Activated naive CD4-positive, alpha-beta T cell treated with anti-CD3 and anti-CD28 coated beads, Interleukin-2, amount 50 U/mL, for 16 hours (primary cell): ENCODE data around the gene CSTPP1.
A peak's percentile ranks its signal among the peaks of the same experiment; 100 is the strongest.

Source experiments
- DNase-seq: peaks from one replicate; pipeline ENCODE4 v3.0.0-alpha.2; 2020

CSTPP1 gene

GRCh38 chr11:47166368-47166767 is 229.8 kb downstream of the CSTPP1 start:
- no peak for DNase-seq

DNA sequence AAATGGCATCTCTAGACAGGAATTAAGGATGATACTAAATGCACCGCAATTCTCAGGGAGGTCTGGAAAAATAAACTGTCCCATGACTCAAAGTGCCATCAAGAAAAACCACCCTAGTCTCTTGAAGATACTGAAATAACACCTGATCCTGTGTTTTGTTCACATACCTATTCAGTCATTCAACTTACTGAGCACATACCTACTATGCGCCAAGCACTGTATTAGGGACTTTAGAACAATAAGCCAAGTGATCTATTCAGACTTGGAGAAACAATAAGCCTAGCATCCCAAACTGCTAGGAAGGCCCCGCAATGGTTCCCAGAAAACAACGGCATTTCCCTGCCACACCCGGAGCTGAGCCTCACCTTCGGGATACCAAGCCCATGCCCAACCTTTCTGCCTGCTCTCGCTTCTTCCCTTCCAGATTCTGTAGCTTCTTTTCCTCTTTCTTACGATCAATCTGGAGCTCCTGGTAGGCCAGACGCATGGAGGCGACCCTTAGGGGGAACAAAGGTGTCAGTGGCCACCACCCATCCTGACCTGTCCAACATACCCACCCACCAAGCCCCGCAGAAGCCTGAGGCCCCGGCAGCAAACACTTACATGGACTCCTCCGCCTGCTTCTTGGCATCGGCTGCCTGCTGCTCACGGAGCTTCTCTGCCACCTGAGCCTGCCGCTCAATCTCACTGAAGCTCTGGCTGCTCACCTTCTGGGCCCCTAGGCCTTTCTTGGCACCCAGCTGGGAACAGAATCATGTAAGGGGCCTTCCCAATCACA is 234.7 kb downstream of the CSTPP1 start:
- no peak for DNase-seq

DNA sequence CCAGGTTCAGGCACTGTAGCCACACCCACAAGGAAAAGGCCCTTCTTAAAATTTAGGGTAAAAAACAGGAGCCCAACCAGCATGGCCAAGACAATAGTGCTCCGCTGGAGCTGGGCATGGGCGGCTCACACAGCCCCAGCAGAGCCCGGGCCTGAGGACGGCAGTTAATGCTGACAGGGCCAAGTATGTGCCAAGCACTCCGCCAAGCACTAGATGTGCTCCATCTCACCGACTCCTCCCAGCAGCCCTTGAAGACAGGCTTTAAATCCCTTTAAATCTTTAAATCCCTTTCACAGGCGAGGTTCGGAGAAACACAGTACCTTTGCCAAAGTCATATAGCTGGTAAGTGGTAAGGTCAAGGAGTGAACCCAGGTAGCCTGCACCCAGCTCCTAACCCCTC is 235.3 kb downstream of the CSTPP1 start:
- no peak for DNase-seq

- no peak for DNase-seq
Measured at GRCh38 chr11:47172740-47173336, 236.3 kb downstream of the CSTPP1 start.

DNA sequence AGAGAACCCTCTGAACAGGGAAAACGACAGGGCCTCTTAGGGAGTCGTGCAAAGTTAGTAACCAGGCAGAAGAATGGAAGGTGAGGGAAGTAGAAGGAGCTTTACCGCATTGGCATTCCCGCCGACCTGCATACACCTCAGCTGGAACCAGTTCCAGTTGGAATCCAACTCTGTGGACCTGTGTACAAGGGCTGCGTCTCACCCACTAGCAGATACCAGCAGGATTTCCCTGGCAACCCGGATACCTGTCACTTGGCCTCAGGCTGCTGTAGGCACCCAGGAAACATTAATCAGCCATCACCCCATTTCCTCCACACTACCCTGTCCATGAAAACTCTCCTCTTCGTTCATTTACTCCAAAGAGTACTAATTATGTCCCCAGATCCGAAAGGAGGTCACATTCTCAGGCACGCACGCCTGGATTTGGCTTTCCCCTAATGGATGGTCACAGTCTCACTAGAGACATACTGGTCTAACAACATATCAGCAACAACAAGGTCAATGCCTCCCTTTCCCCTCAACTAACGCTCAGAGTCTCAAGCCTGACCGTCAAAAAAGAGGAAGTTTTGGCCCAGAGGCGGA is 239.3 kb downstream of the CSTPP1 start:
- DNase-seq = no peak

GRCh38 chr11:47176328-47177228 is 240.0 kb downstream of the CSTPP1 start, which contains the start of gene ARFGAP2:
TSS of gene ARFGAP2 (minus strand) at chr11:47176879. CDS start at chr11:47176853, 26 bp downstream.
- DNase-seq = peak; percentile 97

GRCh38 chr11:47177229-47177845 is 240.8 kb downstream of the CSTPP1 start:
- DNase-seq = peak; percentile 73

GRCh38 chr11:47177846-47178245 is 241.3 kb downstream of the CSTPP1 start:
- DNase-seq = no peak

DNA sequence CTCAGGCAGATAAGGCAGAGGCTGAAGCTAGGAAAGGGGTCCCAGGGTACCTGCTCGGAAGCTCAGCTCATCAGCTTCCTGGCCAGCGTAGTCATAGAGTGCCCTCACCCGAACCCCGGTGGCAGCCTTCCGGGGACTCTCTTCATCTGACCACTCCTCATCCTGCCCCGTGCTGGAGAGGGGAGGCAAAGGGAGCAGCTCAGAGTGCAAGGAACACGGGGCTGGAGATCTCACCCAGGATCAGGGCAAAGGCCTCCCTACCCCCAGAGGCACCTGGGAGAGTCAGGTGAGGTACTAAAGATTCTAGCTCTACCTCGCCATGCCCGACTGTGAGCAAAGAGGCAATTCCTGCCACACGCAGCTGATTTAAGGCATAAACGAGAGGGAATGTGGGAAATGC is 241.8 kb downstream of the CSTPP1 start:
- no peak for DNase-seq

DNA sequence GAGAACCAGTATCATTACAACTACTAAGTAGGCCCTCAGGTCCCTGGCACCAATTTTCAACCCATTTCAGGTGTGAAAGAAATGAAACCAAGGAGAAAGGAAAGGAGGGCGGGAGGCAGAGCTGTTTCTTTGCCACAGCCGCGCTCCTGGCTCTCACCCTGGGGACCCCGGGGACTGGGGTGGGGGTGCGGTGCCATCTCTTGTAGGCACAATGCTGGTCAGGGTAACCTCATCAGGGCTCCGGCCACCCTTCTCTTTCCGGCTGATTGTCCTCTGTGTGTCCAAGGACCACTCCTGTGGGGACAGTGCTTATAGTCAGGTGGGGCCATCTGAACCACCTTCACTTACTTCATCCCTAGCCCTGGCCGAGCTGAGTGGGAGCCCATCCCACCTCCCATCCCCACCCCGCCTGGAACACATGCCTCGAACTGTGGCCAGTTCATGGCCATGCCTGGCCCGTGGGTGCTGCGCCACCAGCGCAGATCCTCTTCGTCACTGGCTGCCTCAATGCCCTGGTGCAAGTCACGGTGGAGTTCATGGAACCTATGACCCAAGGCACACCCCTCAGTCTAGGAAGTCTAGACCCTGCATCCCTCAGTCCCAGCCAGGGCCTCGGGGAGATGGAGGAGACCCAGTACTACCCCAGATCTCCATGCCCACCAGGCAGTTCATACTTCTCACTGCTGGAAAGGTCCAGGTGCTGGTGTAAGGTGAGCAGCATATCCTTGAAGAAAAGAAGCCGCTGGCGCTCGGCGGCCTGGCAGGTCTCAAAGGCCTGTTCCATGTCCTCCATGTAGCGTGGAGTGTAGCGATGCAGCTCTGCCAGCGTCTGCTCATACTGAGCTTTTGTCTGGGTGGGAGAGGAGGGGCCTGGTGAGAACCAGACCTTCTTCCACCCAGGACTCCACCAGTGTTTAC is 242.4 kb downstream of the CSTPP1 start:
- no peak for DNase-seq

DNA sequence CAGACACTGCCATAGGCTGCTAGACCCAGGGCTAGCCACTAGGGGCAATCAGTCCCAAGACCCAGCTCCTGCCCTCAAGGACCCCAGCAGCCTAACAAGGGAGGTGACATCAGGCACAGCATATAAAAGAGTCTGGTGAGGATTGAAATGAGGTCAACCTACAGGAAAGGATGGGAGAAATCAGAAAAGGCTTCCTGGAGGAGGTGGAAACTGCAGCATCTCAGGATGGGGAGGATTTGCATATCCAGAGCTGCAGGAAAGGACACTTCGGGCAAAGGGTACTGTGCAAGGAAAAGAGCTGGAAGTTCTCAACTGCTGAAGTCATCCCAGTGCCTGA is 243.1 kb downstream of the CSTPP1 start:
- DNase-seq = peak; percentile 56

GRCh38 chr11:47180006-47180787 is 243.6 kb downstream of the CSTPP1 start:
- DNase-seq = no peak

DNA sequence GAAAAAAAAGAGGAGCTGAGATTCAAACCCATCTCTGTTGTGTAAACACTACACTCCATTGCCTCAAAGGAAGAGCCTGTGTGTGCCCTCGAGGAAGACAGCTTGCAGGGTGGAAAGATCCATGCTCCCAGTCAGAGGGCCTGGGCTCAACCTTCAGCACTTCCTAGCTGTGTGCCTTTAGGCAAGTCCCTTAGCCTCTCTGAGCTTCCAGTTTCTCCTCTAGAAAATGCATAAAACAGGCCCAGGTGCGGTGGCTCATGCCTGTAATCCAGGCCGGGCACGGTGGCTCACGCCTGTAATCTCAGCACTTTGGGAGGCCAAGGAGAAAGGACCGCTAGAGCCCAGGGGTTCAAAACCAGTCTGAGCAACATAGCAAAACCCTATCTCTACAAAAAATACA is 244.7 kb downstream of the CSTPP1 start:
- no peak for DNase-seq

DNA sequence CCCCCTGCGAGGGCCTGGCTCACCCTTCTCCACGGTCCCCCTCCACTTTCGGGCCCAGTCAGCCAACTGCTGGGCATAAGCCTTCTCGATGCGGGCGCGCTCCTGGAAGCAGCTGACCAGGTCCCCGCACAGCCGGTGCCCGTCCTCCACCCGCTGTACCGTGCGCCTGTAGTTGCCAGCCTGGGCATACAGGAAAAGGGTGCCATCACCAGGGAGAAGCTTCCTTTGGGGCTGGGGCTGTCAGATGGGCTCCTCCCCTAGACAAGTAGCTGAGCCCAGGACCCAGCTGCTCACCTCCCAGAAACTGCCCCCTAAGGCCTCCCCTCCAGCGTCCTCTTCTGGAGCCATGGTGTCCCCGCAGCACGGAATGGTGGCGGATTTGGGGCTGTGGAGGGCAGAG is 245.8 kb downstream of the CSTPP1 start:
- no peak for DNase-seq

- no peak for DNase-seq
Measured at GRCh38 chr11:47183031-47183856, 246.7 kb downstream of the CSTPP1 start.

DNA sequence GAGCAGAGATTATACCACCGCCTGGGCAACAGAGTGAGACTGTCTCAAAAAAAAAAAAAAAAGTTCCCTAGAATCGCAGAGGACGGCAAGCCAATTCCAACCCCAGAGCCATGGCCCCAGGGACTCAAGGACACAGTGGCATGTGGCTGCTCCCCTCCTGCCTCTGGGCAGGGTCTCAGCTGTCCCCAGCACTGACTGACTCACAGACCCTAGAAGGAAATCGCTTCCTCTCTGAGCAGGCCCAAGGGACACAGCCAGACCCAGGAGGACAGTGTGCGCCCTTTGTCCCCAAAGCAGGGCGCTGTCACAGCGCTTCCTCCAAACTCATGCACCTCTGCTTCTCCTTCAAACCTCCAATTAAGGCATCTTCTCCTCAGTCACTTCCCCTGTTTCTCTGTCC is 247.4 kb downstream of the CSTPP1 start:
- no peak for DNase-seq

GRCh38 chr11:47184711-47185304 is 248.2 kb downstream of the CSTPP1 start:
- no peak for DNase-seq

GRCh38 chr11:47185305-47186075 is 248.9 kb downstream of the CSTPP1 start:
- no peak for DNase-seq
